ENCODE data around the gene ACR.

Gene ACR

DNA sequence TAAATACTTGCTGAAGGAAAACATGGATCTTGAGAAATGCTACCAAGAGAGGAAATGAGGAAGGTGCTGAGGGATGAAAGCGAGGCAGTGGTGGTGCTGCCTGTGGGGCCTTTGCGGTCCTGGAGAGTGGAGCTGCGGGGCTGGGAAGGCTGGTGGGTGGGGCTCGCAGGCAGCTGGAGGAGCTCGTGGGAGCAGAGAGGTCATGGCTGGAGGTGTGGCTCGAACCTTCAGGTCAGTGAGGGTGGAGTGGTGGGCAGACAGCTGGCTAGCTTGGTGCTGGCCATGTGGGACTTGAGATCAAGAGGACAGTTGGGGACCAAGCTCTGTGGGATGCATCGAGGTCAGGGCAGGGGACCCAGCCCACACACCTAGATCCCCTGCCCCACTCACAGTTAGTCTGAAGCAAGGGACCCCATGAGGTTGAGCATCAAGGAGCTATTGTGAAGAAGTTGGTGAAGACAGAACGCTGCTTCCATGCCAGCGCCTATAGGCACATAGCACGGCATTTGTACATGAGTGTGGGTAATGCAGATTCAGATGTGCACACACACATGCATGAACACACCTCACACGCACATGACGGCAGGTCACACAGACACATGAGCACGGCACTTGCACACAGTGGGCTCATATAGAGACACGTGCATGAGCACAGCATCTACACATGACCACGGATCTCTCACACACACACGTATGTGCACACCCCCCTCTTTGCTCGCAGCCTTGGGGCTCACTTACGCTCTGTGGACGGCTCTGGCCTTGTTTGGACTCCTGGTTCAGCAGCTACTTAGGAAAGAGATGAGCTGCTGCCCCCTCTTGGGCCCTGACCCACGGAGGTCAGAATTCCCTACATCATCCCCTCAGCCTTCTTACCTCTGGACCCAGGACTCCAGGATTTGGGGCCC is 34.9 kb upstream of the ACR start:
- DNase-seq (ENCODE audit: low read depth in 2 of 2) = no peak

DNA sequence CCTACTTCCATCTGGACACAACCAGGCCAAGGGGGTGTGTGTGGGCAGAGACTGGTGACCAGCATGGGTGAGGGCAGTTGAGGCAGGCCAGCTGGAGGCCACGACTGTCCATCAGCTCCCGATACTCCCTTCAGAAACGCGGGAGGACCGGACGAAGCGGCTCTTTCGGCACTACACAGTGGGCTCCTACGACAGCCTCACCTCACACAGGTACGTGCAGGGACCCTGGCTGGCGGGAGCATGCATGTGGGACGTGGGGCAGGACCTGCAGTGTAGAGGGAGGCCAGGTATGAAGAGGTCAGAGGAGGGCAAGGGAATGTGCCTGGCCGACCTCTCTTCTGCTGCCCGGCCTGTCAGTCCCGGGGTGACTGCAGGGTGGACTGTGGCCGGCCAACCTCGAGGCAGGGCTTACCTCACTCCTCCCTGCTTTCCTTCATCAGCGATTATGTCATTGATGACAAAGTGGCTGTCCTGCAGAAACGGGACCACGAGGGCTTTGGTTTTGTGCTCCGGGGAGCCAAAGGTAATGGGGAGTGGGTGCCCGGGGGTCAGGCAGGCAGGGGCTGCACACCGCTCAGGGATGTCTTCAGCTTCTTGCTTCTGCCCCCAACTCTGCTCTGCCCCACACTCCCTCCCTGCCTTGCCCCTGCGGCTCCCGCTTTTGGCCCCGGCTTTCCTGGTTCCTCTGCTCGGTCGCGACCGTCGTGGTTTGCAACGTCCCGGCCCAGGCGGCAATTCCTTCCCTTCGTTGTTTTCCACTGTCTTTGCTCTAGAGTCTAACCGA is 34.1 kb upstream of the ACR start:
- no peak for DNase-seq (ENCODE audit: low read depth in 2 of 2)

DNA sequence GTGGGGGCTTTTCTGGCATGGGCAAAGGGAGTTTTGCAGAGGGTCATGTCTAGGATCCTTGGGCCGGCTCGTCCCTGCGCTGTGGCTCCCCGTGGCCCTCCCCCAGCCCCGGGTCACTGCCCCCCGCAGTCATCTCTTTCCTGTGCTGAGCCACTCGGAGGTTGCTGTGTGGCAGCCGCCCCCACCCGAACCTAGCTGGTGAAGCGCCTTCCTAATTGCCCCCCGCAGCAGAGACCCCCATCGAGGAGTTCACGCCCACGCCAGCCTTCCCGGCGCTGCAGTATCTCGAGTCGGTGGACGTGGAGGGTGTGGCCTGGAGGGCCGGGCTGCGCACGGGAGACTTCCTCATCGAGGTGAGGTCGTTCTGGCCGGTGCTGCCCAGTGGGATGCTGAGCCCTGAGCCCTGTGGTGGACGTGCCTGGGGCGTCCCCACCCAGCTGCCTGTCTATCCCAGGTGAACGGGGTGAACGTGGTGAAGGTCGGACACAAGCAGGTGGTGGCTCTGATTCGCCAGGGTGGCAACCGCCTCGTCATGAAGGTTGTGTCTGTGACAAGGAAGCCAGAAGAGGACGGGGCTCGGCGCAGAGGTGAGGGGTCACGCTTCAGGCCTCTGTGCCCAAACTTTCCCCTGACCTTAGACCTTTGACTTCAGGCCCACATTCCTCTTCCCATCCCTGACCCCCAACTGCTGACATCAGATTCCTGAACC is 33.3 kb upstream of the ACR start:
- DNase-seq (ENCODE audit: low read depth in 2 of 2) = no peak

DNA sequence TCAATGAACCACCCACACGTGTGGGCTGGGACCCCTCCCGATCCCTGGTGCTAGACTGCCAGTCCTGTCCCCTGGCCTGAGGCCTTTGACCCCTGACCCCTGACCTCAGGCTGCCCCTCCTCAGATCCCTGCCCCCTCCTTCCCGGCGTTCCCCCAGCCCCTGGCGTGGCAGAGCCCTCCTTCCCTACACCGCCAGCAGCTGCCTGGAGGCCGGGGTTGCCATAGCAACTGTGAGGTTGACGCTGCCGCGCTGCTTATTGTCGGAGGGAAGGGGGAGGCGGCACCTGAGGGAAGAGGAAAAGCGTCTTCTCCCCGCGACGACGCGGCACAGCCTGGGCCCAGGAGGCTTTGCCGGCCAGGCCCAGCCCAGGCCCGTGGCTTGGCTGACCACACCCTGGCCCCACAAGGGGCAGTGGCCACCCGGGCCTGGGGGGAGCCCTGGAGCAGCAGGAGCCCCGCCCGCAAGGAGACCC is 32.7 kb upstream of the ACR start:
- no peak for DNase-seq (ENCODE audit: low read depth in 2 of 2)

DNA sequence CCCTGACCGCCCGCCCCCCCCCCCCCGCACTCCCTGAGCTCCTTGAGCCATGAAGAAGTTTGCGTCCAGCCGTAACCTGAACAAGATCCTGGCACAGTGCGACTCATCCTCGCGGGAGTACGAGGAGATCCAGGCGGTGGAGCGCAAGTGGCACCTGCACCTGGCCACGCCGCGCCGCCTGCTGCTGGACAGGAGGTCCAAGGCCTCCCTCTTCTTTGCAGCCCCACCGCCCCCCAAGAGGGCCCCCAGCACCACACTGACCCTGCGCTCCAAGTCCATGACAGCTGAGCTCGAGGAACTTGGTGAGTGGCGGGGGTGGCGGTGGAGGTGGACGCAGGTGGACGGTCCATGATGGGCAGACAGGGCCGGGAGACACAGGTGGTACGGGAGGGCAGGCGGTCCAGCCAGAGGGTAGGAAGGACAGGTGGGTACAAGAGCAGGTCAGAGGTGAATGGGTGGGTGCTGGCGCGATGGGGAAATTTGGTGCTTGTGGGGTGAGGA is 32.1 kb upstream of the ACR start:
- no peak for DNase-seq (ENCODE audit: low read depth in 2 of 2)

DNA sequence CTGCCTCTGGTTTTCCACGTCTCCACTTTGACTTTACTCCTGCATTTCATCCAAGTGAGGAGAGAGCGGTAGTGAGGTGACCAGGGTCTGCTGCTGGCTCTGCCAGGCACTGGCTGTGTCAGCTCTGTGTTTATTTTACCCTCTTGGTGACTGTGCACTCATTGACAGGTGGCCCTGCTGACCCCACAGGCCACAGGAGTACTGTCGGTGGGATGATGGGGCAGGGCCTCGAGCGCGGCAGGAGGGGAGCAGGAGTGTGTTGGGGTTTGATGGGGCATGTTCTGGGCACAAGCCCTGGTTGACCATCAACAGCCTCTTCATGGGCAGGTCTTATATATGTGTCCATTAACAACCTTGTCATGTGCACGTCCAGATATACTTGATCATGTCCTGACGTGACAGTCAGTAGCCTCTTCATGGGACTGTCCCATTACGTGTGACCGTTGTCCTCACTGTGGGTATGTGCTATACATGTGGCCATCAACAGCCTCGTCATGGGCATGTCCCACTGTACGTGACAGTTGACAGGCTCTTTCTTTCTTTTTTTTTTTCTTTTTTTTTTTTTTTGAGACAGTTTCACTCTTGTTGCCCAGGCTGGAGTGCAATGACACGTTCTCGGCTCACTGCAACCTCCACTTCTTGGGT is 31.4 kb upstream of the ACR start:
- no peak for DNase-seq (ENCODE audit: low read depth in 2 of 2)

DNA sequence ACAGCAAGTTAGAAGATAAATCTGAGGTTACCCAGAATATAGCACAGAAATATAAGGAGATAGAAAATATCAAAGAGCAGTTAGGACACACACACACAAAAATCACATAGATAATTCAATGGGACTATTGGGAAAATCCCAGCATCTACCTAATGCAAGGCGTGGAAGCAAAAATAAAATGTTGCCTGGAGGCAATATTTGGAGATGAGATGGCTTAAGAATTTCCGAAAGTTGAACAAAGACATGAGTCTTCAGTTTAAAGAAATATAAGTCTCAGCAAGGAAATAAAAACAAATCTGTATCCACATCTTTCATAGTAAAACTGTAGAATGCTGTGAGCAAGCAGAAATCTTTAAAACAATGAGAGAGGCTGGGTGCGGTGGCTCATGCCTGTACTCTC is 29.5 kb upstream of the ACR start:
- no peak for DNase-seq (ENCODE audit: low read depth in 2 of 2)

DNA sequence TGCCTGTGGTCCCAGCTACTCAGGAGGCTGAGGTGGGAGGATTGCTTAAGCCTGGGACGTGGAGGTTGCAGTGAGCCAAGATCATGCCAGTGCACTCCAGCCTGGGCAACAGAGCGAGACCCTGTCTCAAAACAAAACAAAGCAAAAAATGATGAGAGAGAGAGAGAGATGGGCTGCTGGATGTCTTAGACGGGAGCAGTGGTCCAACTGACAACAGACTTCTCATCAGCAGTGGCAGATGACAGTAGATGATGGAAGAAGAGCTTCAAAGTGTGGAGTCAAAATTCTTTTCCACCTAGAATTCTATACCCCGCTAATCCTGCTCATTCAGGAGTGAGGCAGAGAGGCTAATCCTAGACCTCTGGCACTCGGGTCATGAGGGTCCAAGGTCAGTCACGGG is 29.0 kb upstream of the ACR start:
- DNase-seq (ENCODE audit: low read depth in 2 of 2) = no peak

DNA sequence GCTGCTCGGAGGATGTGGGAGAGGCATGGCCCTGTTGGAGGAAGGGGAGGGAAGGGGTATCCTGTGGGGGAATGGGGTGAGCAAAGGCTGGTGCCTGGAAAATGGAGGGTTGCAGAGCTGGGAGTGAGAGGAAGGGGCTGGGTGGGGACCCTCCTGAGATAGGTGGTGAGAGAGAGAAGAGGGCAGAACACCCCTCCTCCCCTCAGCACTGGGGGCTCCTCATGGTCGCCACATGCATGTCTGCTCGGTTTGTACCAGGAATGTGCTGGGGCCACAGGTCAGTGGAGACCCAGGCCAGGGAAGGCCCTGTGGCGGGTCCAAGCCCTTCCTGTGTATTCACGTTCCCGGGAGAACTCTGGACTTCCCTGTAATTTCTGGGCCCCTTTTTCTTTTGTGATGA is 27.8 kb upstream of the ACR start:
- DNase-seq (ENCODE audit: low read depth in 2 of 2) = no peak

DNA sequence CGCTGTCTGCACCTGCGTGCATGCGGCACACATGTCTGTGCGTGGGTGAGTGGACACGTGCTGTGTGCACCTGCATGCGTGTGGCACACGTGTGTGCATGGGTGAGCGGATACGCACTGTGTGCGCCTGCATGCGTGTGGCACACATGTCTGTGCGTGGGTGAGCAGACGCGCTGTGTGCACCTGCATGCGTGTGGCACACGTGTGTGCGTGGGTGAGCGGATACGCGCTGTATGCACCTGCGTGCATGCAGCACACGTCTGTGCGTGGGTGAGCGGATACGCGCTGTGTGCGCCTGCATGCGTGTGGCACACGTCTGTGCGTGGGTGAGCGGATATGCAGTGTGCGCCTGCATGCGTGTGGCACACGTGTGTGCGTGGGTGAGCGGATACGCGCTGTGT is 27.1 kb upstream of the ACR start:
- DNase-seq (ENCODE audit: low read depth in 2 of 2) = no peak

DNA sequence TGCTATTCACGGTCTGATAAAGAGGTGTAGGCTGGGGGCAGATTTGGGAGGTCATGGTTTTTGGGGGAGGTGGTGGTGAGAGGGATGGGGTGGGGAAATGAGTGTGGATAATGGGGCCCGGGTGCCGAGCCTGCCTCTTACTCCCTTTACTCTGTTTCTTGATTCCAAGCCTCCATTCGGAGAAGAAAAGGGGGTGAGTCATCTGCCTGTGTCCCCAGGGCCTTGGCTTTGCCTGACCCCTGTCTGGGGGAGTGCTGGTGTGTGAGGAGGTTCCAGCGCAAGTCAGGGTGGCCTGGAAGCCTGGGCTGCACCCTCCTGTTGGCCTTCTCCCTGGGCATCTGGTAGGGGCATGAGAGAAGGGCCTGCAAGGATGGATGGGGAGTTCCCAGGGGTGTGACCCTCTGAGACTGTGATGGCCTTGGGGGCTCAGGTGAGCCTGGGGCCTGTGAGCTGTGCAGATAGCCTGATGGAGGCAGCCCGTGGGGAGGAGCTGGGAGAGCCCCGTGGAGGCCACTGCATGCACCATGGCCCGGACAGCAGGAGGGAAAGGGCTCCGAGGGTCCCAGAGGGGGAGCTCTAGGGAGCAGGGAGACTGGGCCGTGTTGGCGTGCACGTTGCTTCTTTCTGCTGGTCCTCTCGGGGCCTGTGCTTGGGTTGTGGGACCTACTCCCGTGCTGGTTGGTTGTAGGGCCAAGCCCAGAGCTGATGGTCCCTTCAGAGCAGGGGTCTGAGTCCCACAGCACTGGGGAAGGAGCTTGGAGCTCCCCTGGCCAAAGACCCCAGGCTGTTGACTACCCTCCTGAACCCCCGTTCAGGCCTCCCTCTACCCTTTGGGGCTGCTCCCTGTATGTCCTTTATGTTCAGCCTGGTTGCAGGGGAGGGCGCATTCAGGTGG is 26.3 kb upstream of the ACR start:
- DNase-seq (ENCODE audit: low read depth in 2 of 2) = no peak

DNA sequence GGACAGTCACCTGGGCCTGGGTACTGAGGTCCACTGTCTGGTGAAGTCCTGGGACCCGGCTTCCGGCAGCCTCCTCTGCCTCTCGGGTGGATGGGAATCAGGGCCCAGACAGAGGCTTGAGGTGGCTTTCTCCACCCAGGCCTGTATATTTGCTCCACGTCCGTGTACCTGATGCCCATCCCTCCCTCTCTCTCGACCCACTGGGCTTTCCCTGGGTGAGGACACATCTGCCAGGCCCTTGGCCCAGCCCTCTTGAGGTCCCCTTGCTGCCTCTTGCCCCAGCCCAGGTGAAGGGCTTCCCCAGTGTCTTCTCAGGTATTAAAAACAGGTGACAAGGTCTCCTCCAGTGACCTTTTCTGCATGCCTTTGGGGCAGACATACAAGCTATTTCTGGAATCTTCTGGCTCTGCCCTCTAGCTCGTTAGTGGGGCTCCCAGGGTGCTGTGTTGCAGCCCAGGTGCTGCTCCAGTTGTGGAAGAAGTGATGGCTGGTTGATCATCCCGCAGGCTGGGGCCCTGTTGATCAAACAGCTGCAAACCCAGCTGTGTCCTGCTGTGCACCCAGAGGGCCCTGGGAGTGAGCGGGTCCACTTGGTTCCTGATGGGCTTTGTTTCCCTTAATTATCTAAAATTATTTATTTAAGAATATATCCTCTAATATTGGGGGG is 25.5 kb upstream of the ACR start:
- DNase-seq (ENCODE audit: low read depth in 2 of 2) = no peak

DNA sequence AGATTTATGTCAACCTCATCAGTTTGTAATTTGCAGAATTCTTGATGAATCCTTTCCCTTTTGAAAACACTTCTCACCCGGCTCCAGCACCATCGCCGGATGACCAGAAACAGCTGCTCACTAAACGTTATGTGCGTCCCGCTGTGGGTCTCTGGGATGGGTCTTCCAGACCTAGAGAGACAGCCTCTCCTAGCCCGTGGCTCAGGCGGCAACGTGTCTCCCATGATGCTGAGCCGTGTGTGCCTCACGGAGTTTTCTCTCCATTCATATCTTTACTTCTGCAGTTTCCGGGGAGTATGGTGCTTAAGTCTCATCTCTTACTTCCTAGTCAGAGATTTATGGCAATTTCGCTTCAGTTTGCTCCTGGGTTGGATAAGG is 25.0 kb upstream of the ACR start:
- DNase-seq (ENCODE audit: low read depth in 2 of 2) = no peak

DNA sequence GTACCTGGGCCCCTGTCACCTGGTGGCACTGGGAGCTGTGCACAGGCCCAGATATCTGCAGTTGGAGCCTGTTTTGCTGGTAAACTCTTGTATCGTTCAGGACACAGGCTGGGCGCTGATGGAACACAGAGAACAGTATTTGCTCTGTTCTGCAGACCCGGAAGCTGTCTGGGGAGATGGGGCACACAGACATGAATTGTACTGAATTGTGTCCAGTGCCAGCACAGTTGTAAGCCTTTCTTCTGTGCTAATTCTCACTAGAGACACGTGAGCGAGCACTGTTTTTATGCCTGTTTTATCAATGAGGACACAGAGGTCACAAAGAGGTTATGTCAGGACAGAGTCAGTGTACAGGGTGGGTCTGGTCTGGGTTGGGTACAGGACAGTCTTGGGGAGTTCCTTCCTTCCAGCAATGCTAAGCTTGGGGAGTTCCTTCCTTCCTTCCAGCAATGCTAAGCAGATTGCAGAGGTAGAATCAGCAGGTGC is 24.4 kb upstream of the ACR start:
- DNase-seq (ENCODE audit: low read depth in 2 of 2) = no peak

DNA sequence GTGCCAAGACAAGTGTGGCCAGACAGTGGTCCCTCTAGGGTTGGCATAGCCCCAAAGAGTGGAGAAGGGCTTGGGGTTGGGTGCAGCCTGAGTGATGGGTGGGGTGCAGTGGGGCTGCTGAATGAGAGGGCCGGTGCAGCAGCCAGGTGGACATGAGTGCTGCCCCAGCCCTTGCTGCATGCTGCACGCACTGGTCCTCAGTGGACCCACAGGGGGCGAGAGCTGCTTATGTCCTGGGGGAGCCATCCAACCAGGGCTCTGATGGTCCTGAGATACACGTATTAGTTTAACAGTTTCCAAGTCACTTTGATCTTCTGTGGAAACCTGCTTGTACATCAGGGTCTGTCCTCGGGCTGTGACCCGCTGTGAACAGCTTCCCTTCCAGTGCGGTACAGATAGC is 23.9 kb upstream of the ACR start:
- no peak for DNase-seq (ENCODE audit: low read depth in 2 of 2)

DNA sequence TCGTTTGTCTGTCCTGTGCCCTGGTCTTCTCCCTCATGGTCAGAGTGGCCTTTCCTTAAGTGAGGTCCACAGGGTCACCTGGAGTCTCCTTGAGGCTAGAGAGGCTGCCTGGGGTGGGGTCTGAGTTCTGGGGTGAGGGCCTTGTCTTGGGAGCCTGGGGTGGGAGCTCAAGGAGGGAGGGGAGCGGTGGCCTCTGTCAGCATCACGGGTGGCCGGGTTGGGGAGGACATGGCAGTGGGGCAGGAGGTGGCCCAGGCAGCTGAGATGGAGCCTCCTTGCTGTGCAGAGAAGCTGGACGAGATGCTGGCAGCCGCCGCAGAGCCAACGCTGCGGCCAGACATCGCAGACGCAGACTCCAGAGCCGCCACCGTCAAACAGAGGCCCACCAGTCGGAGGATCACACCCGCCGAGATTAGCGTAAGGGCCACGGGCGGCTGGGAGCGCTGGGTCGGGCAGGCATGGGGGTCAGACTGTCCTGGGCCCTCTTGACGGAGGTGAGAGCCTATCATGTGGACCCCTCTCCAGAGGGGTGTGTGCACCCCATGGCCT is 23.3 kb upstream of the ACR start:
- no peak for DNase-seq (ENCODE audit: low read depth in 2 of 2)

DNA sequence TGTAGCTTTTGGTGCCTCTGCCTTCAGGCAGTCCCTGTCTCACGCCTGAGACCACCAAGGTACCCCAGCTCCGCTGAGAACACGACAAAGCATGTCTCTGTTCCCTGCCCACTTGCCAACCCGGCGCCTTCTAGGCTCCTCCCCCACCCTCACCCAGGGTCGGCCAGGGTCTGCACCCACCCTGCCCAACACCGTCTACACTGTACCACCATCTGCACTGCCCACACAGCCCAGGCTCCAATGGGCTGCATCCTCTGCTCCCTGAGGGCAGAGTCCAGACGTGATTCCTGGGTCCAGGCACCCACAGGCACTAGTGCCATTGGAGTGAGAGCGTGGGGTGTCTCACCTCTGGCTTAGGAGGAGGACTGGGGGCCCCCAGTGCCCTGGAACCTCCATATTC is 22.8 kb upstream of the ACR start:
- DNase-seq (ENCODE audit: low read depth in 2 of 2) = no peak

DNA sequence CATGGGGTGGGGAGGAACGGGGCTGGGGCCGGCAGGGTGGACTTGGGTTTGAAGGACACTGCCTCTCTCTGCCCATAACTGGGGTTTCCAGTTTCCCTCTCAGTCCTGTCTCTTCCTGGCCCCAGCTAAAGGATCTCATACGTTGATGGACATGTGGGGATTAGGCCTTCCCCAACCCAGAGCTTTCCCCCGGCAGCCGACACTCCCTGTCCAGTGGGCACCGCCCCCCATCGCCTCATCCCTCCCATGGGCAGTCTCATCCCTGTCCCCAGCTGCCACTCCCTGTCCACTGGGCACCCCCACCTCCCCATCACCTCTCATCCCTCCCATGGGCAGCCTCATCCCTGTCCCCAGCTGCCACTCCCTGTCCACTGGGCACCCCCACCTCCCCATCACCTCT is 22.2 kb upstream of the ACR start:
- DNase-seq (ENCODE audit: low read depth in 2 of 2) = no peak

DNA sequence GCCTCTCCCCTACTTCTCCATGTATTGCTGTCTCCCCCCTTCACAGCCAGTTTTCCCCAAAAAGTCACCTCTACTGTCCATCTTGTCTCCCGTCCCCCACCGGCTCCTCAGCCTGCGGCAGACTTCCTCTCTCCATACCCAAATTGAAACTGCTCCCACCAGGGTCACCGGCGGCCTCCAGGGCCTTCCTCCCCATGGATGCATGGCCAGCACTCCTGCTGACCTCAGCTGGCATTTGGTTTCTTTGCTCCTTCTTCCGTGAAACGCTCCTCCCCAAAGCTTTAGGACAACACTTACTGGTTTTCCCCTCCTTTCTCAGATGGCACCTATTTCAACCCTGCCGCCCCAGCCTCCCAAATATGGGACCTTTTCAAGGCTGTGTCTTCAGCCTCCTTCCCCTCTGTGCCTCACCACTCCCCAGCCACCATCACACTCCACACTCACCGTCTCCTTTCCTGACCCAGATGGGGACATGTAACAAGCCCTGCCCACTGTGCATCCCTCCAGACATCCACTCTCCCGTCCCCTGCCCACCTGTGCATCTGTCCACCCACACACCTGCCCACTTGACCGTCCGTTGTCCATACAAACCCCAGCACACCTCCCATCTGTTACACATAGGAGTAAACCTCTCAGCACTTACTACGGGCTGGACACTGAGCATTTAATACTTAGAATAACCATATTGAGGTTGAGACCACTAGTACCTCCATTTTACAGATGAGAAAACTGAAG is 21.5 kb upstream of the ACR start:
- no peak for DNase-seq (ENCODE audit: low read depth in 2 of 2)
